GM12864 (cell line): ENCODE data around the gene SUSD4.

Experiments
- DNase-seq: peaks from one replicate; pipeline ENCODE4 v3.0.0-alpha.2; 2011; ENCODE audit warnings: low read depth
- H3K4me3 ChIP-seq: 2 replicates; pipeline ENCODE4 v1.5.1; 2011; ENCODE audit warnings: mild to moderate bottlenecking, low read depth, low read length, control low read depth
- TF ChIP-seq, protein P1 (sequence below): IDR thresholded peaks from 2 replicates; pipeline ENCODE4 v1.5.1; 2011; ENCODE audit warnings: low read depth, mild to moderate bottlenecking, moderate library complexity, low read length, control low read depth, inconsistent platforms; ENCODE audit errors: missing control alignments

SUSD4 gene

DNA sequence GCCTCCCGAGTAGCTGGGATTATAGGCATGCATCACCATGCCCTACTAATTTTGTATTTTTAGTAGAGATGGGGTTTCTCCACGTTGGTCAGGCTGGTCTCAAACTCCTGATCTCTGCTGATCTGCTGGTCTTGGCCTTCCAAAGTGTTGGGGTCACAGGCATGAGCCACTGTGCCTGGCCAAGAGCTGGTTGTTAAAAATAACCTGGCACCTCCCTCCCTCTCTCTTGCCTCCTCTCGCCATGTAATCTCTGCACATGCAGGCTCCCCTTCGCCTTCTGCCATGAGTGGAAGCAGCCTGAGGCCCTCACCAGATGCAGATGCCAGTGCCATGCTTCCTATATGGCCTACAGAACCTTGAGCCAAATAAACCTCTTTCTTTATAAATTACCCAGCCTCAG, 146.2 kb downstream of the SUSD4 start:
- H3K4me3 ChIP-seq, result no peak overlapping the region
- TF ChIP-seq, protein P1, sequence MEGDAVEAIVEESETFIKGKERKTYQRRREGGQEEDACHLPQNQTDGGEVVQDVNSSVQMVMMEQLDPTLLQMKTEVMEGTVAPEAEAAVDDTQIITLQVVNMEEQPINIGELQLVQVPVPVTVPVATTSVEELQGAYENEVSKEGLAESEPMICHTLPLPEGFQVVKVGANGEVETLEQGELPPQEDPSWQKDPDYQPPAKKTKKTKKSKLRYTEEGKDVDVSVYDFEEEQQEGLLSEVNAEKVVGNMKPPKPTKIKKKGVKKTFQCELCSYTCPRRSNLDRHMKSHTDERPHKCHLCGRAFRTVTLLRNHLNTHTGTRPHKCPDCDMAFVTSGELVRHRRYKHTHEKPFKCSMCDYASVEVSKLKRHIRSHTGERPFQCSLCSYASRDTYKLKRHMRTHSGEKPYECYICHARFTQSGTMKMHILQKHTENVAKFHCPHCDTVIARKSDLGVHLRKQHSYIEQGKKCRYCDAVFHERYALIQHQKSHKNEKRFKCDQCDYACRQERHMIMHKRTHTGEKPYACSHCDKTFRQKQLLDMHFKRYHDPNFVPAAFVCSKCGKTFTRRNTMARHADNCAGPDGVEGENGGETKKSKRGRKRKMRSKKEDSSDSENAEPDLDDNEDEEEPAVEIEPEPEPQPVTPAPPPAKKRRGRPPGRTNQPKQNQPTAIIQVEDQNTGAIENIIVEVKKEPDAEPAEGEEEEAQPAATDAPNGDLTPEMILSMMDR, result no peak
- DNase-seq, result no peak

DNA sequence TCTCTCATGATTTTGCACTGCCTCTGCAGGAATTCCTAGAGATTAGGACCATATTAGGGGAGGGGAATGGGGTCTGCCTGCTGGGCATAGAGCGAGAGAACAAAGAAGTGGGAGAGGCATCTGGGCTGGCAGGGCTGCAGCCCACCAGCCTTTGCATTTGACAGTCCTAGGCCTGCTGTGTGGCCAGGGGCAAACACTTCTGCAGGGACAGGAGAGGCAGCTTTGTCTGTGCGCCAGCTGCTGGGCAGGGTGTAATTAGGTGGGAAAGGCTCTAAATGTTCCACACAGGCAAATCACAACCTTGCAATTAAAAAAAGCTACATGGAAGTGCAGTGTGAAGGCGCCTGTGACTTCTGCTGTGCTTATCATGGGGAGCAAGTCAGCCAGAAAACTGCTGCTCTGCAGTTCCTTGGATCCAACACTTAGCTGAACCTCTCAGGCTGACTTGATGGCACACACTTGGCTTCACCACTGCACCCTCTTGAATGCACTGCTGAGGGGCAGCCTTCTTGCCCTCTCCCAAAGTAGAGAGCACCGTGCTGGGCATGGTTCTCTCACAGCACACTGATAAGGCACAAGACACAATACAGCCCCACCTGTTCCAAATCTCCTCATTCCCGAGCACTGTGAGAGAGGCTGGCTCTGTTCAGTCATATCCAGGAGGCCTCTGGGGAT, 147.3 kb downstream of the SUSD4 start:
- TF ChIP-seq, protein P1, result no peak
- no peak for DNase-seq
- H3K4me3 ChIP-seq, result no peak overlapping the region

DNA sequence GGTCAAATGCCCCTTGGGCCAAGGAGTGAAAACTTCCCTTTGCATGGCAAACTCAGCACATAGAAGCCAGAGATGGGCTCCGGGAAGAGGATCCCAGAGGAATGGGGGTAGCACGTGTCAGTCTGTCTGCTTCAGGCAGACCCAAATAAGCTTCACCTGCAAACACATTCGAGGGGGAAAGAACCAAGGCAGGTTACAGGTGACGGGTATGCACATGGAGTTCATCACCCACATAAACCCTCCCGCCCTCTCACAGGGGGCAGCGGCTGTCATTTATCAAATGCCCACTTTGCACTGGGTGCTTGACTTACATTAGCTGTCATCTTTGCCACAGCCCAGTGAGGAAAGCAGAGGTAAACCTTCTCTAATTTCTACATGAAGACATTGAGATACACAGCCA, 147.9 kb downstream of the SUSD4 start:
- H3K4me3 ChIP-seq, result no peak overlapping the region
- DNase-seq, result no peak

DNA sequence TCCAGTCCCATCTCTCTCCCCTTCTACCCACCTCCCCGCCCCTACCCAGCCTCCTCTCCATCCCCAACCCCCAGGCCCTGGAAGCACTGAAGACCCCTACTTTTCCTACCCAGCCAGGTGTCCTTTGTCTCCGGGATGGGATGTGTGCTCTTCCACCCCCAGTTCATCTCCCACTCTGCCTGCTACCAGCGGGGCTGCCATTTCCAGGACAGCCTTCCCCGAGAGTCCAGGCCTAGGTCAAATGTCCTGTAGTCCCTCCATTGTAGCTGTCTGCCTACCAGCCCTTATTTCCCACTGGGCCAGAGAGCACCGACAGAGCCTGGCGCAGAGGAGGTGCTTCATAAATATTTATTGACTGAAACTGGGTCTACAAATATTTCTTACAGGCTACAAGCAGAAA, 148.9 kb downstream of the SUSD4 start:
- TF ChIP-seq, protein P1, result no peak

More for the DNA sequence above, 147.9 kb downstream of the SUSD4 start:
- TF ChIP-seq, protein P1, result no peak

DNA sequence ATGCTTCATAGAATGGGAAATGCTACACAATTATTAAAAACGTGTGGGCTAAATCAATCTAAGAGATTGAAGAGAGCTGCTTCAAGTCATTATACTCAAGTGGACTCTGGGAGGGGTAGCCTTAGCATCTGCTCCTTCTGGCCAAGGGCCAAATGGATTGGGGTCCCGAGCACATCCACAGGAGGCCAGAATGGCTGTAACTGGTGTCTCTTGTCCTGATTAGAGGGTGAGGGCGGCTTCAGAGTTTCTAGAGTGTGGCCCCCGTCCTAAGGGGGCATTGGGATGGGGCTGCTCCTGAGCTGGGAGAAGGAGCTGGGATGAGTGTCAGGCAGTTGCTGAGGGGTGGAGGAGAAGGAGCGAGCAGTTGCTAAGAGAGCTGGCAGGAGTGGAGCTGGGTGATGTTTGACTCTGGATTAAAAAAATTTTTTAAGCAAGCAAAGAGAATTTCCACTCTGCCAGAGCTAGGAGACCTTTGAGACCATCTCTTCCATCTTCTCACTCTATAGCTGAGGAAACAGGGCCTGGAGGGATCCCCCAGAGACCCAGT, 149.6 kb downstream of the SUSD4 start:
- H3K4me3 ChIP-seq, result no peak overlapping the region
- no peak for DNase-seq
- TF ChIP-seq, protein P1, result no peak

More for the DNA sequence above, 148.9 kb downstream of the SUSD4 start:
- DNase-seq, result no peak
- no peak overlapping the region for H3K4me3 ChIP-seq

DNA sequence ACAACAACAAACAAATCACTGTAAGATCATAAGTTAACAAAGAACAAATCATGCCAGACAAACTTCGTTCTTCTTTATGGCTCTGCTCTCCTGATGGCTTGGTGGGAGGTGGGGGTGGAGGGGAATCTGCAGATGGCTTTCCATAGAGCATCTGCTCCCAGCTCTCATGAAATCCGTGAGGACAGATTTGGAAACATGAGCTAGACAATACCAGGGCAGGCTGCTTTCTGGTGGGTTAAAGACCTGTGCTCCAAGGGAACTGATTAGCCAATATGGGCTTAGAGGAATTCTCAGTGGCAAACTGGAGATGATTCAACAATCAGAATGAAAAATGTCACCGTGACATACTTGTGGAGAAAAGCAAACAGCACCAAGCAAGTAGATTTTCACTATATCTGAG, 151.5 kb downstream of the SUSD4 start:
- DNase-seq, result no peak

More for the DNA sequence above, 151.5 kb downstream of the SUSD4 start:
- TF ChIP-seq, protein P1, result no peak
- H3K4me3 ChIP-seq, result no peak overlapping the region
